ENCODE measurements around the gene MINDY1.

Gene MINDY1

DNA sequence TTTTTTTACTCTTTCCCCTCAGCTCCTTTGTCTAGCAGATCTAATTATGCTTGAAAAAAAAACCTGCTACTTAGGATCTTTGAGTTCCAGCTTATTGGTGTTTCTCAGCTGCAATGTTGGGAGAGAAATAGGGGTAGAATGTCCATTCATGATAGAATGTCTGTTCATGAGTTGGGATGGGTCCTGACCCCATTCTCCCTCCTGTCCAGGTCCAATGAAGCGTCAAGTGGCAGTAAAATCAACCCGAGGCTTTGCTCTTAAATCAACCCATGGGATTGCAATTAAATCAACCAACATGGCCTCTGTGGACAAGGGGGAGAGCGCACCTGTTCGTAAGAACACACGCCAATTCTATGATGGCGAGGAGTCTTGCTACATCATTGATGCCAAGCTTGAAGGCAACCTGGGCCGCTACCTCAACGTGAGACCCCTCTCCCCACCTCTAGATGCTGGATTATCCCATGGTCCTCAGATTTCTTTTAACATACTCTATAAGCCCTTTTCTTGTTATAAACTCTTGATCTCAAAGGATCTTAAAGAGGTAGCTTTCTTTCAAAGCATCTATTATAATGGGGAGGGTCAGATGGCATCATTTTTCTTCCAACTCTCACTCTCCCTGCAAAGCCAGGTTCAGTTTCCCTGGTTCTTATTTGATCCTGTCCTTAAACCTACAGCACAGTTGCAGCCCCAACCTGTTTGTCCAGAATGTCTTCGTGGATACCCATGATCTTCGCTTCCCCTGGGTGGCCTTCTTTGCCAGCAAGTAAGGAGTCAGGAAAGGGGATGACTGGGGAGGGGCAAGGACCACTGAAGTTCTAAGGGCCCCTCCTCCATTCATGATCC lies 43.2 kb downstream of the MINDY1 start:
- no peak for DNase-seq

DNA sequence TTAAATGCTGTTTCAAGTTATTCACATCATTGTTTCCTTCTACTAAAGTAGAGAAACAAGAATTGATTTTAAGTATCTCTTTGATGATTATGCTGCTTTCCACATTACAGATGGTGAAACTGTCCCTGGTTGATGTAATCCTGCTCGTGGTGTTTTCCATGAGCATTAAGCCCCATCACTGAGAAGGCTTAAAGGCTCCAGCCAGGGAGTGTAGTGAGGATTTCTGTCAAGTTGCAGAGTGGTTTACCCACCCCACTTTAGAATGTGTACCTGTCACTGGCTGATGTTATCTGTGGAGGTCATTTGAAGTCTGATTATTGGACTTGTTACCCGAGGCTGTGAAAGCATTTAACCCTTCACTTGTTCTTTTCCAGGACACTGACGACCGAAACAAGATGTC lies 44.9 kb downstream of the MINDY1 start:
- DNase-seq: no peak

DNA sequence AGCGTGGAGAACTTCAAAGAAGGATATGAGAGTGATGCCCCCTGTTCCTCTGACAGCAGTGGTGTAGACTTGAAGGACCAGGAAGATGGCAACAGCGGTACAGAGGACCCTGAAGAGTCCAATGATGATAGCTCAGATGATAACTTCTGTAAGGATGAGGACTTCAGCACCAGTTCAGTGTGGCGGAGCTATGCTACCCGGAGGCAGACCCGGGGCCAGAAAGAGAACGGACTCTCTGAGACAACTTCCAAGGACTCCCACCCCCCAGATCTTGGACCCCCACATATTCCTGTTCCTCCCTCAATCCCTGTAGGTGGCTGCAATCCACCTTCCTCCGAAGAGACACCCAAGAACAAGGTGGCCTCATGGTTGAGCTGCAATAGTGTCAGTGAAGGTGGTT lies 46.1 kb downstream of the MINDY1 start:
- DNase-seq: no peak

DNA sequence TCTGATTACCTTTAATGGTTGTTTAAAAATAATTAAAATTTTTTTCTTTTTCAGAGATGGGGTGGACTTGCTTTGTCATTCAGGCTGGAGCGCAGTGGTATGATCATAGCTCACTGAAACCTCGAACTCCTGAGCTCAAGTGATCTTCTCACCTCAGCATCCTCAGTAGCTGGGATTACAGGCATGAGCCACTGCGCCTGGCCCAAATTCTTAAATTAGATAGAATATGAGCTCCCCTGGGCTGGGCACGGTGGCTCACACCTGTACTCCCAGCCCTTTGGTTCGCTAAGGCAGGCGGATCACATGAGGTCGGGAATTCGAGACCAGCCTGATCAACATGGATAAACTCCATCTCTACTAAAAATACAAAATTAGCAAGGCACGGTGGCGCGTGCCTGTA lies 49.0 kb downstream of the MINDY1 start:
- no peak for DNase-seq

DNA sequence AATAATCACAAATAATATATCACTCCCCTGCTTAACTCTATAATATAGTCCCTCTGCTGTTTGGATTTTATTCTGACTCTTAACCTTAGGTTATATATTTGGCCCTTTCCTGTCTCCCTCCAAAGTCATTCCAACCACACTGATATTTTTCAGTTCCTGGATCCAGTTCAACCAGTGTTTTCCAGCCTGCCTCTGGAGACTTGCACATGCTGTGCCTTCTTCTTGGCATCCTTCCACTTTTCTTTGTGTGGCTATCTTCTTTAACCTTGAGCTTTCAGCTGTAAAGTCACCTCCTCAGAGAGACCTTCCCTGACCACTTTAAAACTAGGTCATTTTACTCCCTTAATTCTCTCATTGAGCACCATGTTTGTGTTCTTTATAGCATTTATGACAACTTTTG lies 51.4 kb downstream of the MINDY1 start:
- DNase-seq: no peak

DNA sequence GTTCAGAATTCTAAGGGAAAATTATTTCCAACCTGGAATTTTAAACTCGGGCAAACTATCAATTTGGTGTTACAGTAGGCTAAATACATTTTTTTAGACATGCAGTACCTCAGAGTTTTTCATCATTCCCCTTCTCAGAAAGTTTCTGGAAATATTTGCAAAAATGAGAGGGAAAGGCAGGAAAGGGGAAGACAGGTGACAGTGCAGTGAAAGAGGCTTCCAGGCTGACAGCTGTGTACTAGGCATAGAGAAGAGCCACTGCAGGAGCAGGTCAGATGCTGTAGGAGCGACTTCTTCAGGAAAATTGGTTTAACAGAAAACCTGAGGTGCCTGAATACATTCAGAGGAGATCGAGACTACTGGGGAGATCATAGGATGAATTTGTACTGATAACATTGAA lies 52.0 kb downstream of the MINDY1 start:
- DNase-seq: no peak
